Osteoblast (primary cell): Measurements from ENCODE around the gene GGTLC1. TPM values are rescaled to one million over a fixed set of nuclear protein-coding genes. Genes with fewer than 3 reads are reported as not detected.

Source experiments
- DNase-seq: peaks from one replicate; pipeline ENCODE4 v3.0.0; 2011; ENCODE audit warnings: low spot score, mixed read lengths; ENCODE audit not compliant: insufficient read length; ENCODE audit errors: missing footprints
- H2AFZ ChIP-seq: 2 replicates; pipeline ENCODE4 v1.6.0; 2011; ENCODE audit warnings: mild to moderate bottlenecking, low read length
- H3K27ac ChIP-seq: 2 replicates; pipeline ENCODE4 v1.5.1; 2011; ENCODE audit warnings: mild to moderate bottlenecking, low read depth, low read length, moderate library complexity
- H3K27me3 ChIP-seq: 2 replicates; pipeline ENCODE4 v1.6.0; 2012; ENCODE audit warnings: mild to moderate bottlenecking, control low read depth, inconsistent platforms, low read length, moderate library complexity; ENCODE audit not compliant: insufficient read depth
- H3K36me3 ChIP-seq: 2 replicates; pipeline ENCODE4 v1.5.1; 2011; ENCODE audit warnings: mild to moderate bottlenecking, low read length, control low read depth, moderate library complexity; ENCODE audit not compliant: insufficient read depth
- H3K4me1 ChIP-seq: 2 replicates; pipeline ENCODE4 v1.5.1; 2011; ENCODE audit warnings: mild to moderate bottlenecking, low read length, control low read depth, moderate library complexity; ENCODE audit not compliant: insufficient read depth
- H3K4me2 ChIP-seq: 2 replicates; pipeline ENCODE4 v1.6.0; 2011; ENCODE audit warnings: mild to moderate bottlenecking, low read length; ENCODE audit not compliant: insufficient read depth
- H3K4me3 ChIP-seq: fragments of 200-600 bp; sonication (generic); 3 replicates; pipeline ENCODE4 v1.5.1; 2012; ENCODE audit warnings: mild to moderate bottlenecking, low read length, inconsistent platforms; ENCODE audit not compliant: insufficient read depth
- H3K79me2 ChIP-seq: 2 replicates; pipeline ENCODE4 v1.6.0; 2012; ENCODE audit warnings: mild to moderate bottlenecking, low read length, control low read depth, inconsistent platforms; ENCODE audit not compliant: insufficient read depth
- H3K9me3 ChIP-seq: 2 replicates; pipeline ENCODE4 v1.5.1; 2011; ENCODE audit warnings: low read depth, low read length, control low read depth
- H4K20me1 ChIP-seq: 2 replicates; pipeline ENCODE4 v1.6.0; 2012; ENCODE audit warnings: mild to moderate bottlenecking, low read length, control low read depth; ENCODE audit not compliant: insufficient read depth
- CTCF ChIP-seq: IDR thresholded peaks from 2 replicates; pipeline ENCODE4 v1.5.1; 2011; ENCODE audit warnings: mild to moderate bottlenecking, low read depth, low read length, moderate library complexity; ENCODE audit errors: extremely low read depth
- total RNA-seq: library from RNA; depleted of rRNA; stranded (reverse); fragments of >200 nt; gene quantifications from 2 replicates; pipeline ENCODE4 v1.2.3, GENCODE V29; 2012

GGTLC1 gene
- total RNA-seq, 1 donor, result not detected

- Histone ChIP-seq H3K27me3 (no peaks in the 10 kb centered on the region), H3K9me3 (no peaks in the 10 kb centered on the region), H2AFZ (no peak overlapping the region), H3K79me2 (no peaks in the 10 kb centered on the region), H3K27ac (no peak overlapping the region), H3K4me3 (no peak overlapping the region), H3K4me1 (no peaks in the 10 kb centered on the region), H3K36me3 (no peaks in the 10 kb centered on the region), H3K4me2 (no peak overlapping the region), H4K20me1 (no peaks in the 10 kb centered on the region)
- no peak for DNase-seq
- TF ChIP-seq CTCF, result no peak
Observed at GRCh38 chr20:23954008-23954745, 34.4 kb downstream of the GGTLC1 start.

- DNase-seq, result no peak
- H3K27ac ChIP-seq, result no peak overlapping the region
- H3K27me3 ChIP-seq, result no peaks in the 10 kb centered on the region
- H3K4me2 ChIP-seq, result no peak overlapping the region
- H3K9me3 ChIP-seq, result no peaks in the 10 kb centered on the region
- H3K79me2 ChIP-seq, result no peaks in the 10 kb centered on the region
- no peak for TF ChIP-seq CTCF
- H3K4me1 ChIP-seq, result no peaks in the 10 kb centered on the region
- no peak overlapping the region for H2AFZ ChIP-seq
- H3K36me3 ChIP-seq, result no peaks in the 10 kb centered on the region
- H4K20me1 ChIP-seq, result no peaks in the 10 kb centered on the region
- H3K4me3 ChIP-seq, result no peak overlapping the region
Observed at GRCh38 chr20:23946206-23946605, 42.4 kb downstream of the GGTLC1 start.

GRCh38 chr20:23943304-23943703, 45.3 kb downstream of the GGTLC1 start:
- no peaks in the 10 kb centered on the region for H3K4me1 ChIP-seq
- DNase-seq, result no peak
- TF ChIP-seq CTCF, result no peak
- no peaks in the 10 kb centered on the region for H3K79me2 ChIP-seq
- H3K4me3 ChIP-seq, result no peak overlapping the region
- no peak overlapping the region for H3K4me2 ChIP-seq
- no peaks in the 10 kb centered on the region for H4K20me1 ChIP-seq
- H3K9me3 ChIP-seq, result no peaks in the 10 kb centered on the region
- no peaks in the 10 kb centered on the region for H3K27me3 ChIP-seq
- H3K27ac ChIP-seq, result no peak overlapping the region
- no peaks in the 10 kb centered on the region for H3K36me3 ChIP-seq
- H2AFZ ChIP-seq, result no peak overlapping the region

GRCh38 chr20:23939641-23940040, 48.9 kb downstream of the GGTLC1 start:
- H4K20me1 ChIP-seq, result no peaks in the 10 kb centered on the region
- TF ChIP-seq CTCF, result no peak

More at GRCh38 chr20:23939641-23940040, 48.9 kb downstream of the GGTLC1 start:
- DNase-seq, result no peak
- H3K36me3 ChIP-seq, result no peaks in the 10 kb centered on the region
- H3K27ac ChIP-seq, result no peak overlapping the region
- H3K9me3 ChIP-seq, result no peaks in the 10 kb centered on the region
- no peaks in the 10 kb centered on the region for H3K79me2 ChIP-seq
- no peak overlapping the region for H3K4me2 ChIP-seq
- H2AFZ ChIP-seq, result no peak overlapping the region
- H3K27me3 ChIP-seq, result peaks cover 5% of the 10 kb centered on the region
- H3K4me3 ChIP-seq, result no peak overlapping the region
- H3K4me1 ChIP-seq, result no peaks in the 10 kb centered on the region
